Aorta (tissue), 5 donors: Measurements from ENCODE around the gene UGT1A6. TPM values are rescaled to one million over a fixed set of nuclear protein-coding genes. Genes with fewer than 3 reads are reported as not detected.

Source experiments
- ATAC-seq: fragments of 200-7000 bp; cut with Tn5 transposase; one replicate; pipeline ENCODE4 v1.9.1; 2022; ENCODE audit warnings: moderate library complexity; ENCODE audit not compliant: low FRiP score
- DNase-seq, 2 donors: peaks; one replicate each; pipeline ENCODE4 v3.0.0-alpha.2; 2020
- H3K27ac ChIP-seq, 2 donors: one replicate each; pipeline ENCODE4 v1.5.1; 2013; ENCODE audit warnings: low read length in 2 of 2, mild to moderate bottlenecking in 2 of 2, moderate library complexity in 2 of 2, control low read depth in 1 of 2, inconsistent platforms in 1 of 2, low read depth in 1 of 2
- H3K27me3 ChIP-seq, 2 donors: one replicate each; pipeline ENCODE4 v1.6.1; 2013; ENCODE audit warnings: control low read depth in 1 of 2, low read length in 1 of 2, mild to moderate bottlenecking in 1 of 2, moderate library complexity in 1 of 2; ENCODE audit not compliant: insufficient read depth in 2 of 2, control insufficient read depth in 1 of 2
- H3K36me3 ChIP-seq, 2 donors: one replicate each; pipeline ENCODE4 v1.6.1; 2013; ENCODE audit warnings: control low read depth in 1 of 2, low read length in 1 of 2, mild to moderate bottlenecking in 1 of 2; ENCODE audit not compliant: insufficient read depth in 2 of 2, control insufficient read depth in 1 of 2
- H3K4me1 ChIP-seq, 2 donors: one replicate each; pipeline ENCODE4 v1.6.1; 2013; ENCODE audit warnings: low read length in 2 of 2, control low read depth in 1 of 2, mild to moderate bottlenecking in 1 of 2, moderate library complexity in 1 of 2; ENCODE audit not compliant: insufficient read depth in 2 of 2, control insufficient read depth in 1 of 2
- H3K4me3 ChIP-seq, 2 donors: one replicate each; pipeline ENCODE4 v1.5.1; 2013; ENCODE audit warnings: low read length in 2 of 2, control low read depth in 1 of 2, mild to moderate bottlenecking in 1 of 2
- H3K9me3 ChIP-seq: one replicate; pipeline ENCODE4 v1.6.1; 2013; ENCODE audit warnings: mild to moderate bottlenecking, low read length; ENCODE audit not compliant: control insufficient read depth
- WGBS, 2 donors: extraction: QIAGEN DNeasy Blood & Tissue Kit; methylation state at CpG; one replicate each; pipeline ENCODE4 v1.1.7; 2013; 5-methylcytosine and 5-hydroxymethylcytosine counted together
- intact Hi-C, 2 donors: fragments of 100-400 bp; cut with DNase I; formaldehyde crosslinking; loops; one replicate each; pipeline versions ENCODE4 v1.14.2 to v1.15.0; 2022
- polyA plus RNA-seq, 2 donors: library from polyadenylated mRNA; stranded (reverse); fragments of 200-250 nt; gene quantifications; one replicate each; pipeline ENCODE4 v1.2.3, GENCODE V29; 2013
- total RNA-seq, 2 donors: library from RNA; stranded (reverse); fragmentation: NEBNext Ultra II Directional; extraction: Animal tissue kit (Norgen Biotek cat#: 25700); gene quantifications; one replicate each; pipeline ENCODE4 v1.2.1, GENCODE V29; 2021
- donor health status: healthy with polysubstance abuse.
- donor health status: Bipolar disorder and iron deficiency.
- donor health status: DM: no; HTN: no; CAD: no.
- donor health status: DM: no; HTN: no; CAD: no.
- donor health status: DM: yes; HTN: yes; CAD: no.

UGT1A6 gene
- total and polyA plus RNA-seq, 4 donors = 0.33 TPM; not detected in 3

DNA sequence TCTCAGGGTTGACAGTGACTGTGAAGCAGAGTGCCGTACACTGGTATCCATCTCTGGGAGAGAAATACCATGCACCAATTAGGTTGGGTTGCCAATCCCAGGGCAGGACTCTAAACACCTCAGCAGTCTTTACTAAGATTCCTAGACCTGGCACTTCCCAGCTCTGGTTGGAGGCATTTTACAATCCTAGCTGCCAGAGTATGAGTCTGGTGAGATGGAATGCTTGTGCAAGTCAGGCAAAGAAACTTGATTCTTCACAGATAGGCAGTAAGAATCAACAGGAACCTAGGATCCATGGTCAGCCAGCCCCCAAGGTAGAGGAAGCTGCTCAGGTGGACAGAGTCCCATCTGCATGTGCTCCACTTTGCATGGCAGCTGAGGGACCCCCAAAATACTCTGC lies 14.0 kb downstream of the UGT1A6 start:
- no peaks in the 10 kb centered on the region for H3K4me1 ChIP-seq
- H3K36me3 ChIP-seq = no peaks in the 10 kb centered on the region
- H3K4me3 ChIP-seq = no peak overlapping the region
- DNase-seq = no peak
- H3K9me3 ChIP-seq = no peaks in the 10 kb centered on the region
- H3K27ac ChIP-seq = no peak overlapping the region
- intact Hi-C loops = loop anchor here in 1 of 2 donors (10.0 kb wide), 1 partner anchor 222 kb away; no protein-coding TSS in a partner anchor
- 26 to 54% methylated on average over 1 of the region's 1 CpG for WGBS, 2 donors
- ATAC-seq = no peak
- H3K27me3 ChIP-seq = no peaks in the 10 kb centered on the region

DNA sequence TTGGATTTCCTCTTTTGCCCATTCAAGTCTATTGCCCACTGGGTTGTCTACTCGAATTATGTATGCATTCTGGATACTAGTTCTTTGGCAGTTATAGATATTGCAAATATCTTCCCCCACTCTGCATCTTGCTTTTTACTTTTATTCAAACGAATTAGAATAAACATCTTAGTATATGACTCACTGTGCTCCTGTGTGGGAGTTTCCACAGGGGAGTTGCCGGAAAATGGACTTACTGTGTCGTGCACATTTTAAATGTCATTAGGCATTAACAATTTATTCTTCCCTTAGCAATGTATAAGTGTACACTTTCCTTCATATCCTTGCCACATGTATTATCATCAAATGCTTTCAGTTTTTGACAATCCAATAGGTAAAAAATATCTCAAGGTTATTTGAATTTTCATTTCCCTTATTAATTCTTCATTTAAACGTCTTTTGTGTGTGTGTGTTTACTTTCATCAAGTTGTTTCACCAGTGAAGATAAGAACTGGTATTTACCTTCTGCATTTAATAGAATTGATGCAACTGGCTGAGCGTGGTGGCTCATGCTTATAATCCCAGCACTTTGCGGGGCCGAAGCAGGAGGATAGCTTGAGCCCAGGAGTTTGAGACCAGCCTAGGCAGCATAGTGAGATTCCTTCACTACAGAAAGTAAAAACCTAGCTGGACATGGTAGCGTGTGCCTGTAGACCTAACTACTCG lies 15.4 kb downstream of the UGT1A6 start:
- Histone ChIP-seq H3K4me3 (no peak overlapping the region), H3K27ac (no peak overlapping the region), H3K36me3 (no peaks in the 10 kb centered on the region), H3K9me3 (no peaks in the 10 kb centered on the region), H3K27me3 (no peaks in the 10 kb centered on the region), H3K4me1 (no peaks in the 10 kb centered on the region)
- DNase-seq (no peak), ATAC-seq (no peak)
- WGBS, 2 donors = 68 to 73% methylated on average over 10 of the region's 10 CpGs
- intact Hi-C loops = loop anchor here in 1 of 2 donors (10.0 kb wide), 1 partner anchor 223 kb away; no protein-coding TSS in a partner anchor

DNA sequence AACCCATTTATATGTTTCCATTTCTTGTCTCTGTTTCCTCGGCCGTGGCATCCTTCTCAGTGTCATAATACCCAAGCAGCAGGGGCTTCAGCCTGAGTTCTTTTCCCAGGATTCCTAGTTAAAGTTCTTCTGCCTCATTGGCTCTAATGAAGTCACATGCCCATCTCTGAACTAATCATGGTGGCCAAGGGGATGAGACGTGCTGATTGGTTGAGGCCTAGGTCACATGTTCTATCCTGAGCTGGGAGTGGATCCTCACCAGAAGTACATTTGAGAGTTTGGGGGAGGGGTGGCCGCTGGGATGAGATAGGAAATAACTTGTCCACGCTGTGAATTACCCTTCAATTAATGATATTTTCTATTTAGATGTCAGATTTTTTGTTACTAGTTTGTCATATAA lies 16.3 kb downstream of the UGT1A6 start:
- WGBS, 2 donors = 84 to 92% methylated on average over 5 of the region's 5 CpGs

DNA sequence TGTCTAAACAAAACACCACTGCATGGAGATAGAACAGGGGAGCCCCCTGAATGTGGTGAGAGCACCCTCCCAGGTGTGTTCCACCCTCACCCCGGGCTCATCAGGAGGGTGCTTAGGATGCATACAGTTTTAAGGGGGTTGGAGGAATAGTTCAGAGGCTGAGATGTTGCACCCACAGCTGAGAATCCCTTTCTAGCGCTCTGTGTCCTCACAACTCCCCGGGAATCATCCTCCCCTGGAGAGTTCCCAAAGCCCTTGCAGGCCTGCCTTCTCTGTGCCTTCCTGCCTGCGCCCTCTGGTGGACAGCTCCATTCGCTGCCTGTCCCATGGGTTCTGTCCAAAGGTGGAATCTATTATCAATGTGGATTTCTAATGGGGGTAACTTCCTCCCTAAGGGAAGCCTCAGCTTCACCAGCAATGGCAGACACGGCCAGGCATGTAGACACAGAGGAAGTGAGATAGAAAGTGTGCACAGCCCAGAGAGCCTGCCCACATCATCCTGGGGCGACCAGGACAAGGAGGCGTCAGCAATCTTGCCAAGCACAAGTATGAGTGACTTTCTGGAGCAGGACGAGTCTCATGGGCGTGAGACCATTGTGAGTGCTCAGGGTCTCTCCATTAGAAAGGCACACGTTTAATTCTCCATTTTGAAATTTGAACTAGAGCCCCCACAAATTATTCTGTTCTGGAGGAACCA lies 18.8 kb downstream of the UGT1A6 start:
- no peaks in the 10 kb centered on the region for H3K4me1 ChIP-seq
- H3K36me3 ChIP-seq = no peaks in the 10 kb centered on the region
- 38 to 44% methylated on average over 11 of the region's 11 CpGs for WGBS, 2 donors
- H3K4me3 ChIP-seq = no peak overlapping the region
- intact Hi-C loops = loop anchor here in 1 of 2 donors (5.0 kb wide), 1 partner anchor 144 kb away; the partner anchor contains the start of gene USP40
- DNase-seq = peak; percentile 79 to 90
- peak; percentile 70 for ATAC-seq
- H3K27ac ChIP-seq = no peak overlapping the region
- no peaks in the 10 kb centered on the region for H3K9me3 ChIP-seq
- no peaks in the 10 kb centered on the region for H3K27me3 ChIP-seq

More for the DNA sequence above, 16.3 kb downstream of the UGT1A6 start:
- intact Hi-C loops = loop anchor here in 1 of 2 donors (10.0 kb wide), 1 partner anchor 224 kb away; no protein-coding TSS in a partner anchor
- H3K27ac ChIP-seq = no peak overlapping the region
- no peak for DNase-seq
- no peak for ATAC-seq
- H3K4me1 ChIP-seq = no peaks in the 10 kb centered on the region
- H3K9me3 ChIP-seq = no peaks in the 10 kb centered on the region
- H3K36me3 ChIP-seq = no peaks in the 10 kb centered on the region
- no peak overlapping the region for H3K4me3 ChIP-seq
- H3K27me3 ChIP-seq = no peaks in the 10 kb centered on the region

DNA sequence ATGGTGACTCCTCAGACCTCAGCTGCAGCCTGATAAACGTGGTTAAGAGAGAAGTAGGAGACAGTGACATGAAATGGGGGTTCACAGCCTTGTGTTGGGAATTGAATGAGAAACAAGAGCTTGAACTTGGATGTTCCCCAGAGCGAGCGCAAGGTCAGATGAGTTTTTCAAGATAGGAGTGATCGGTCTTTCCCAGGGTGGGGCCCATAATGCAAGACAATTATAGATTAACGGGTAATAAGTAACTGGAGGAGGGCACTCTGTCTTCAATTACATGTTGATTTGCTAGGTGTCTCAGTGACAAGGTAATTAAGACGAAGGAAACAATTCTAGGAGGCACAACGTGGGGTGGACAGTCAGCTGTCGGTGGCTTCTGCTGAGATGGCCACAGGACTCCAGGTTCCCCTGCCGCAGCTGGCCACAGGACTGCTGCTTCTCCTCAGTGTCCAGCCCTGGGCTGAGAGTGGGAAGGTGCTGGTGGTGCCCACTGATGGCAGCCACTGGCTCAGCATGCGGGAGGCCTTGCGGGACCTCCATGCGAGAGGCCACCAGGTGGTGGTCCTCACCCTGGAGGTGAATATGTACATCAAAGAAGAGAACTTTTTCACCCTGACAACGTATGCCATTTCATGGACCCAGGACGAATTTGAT lies 20.0 kb downstream of the UGT1A6 start, which contains the start of gene UGT1A5:
Gene UGT1A5, plus strand, starts transcription at position 297 of the 651 bp plus-strand sequence. Its CDS starts 85 bp downstream, at position 382.
- H3K4me3 ChIP-seq = no peak within 1 kb of the TSS
- no peak for DNase-seq
- no peaks in the 10 kb centered on the region for H3K36me3 ChIP-seq
- no peaks in the 10 kb centered on the region for H3K4me1 ChIP-seq
- H3K27ac ChIP-seq = no peak within 1 kb of the TSS
- ATAC-seq = no peak
- H3K9me3 ChIP-seq = no peaks in the 10 kb centered on the region
- WGBS, 2 donors = 86% methylated on average over 14 of the region's 14 CpGs
- intact Hi-C loops = loop anchor here in 1 of 2 donors (5.0 kb wide), 1 partner anchor 145 kb away; the partner anchor contains the start of gene USP40
- H3K27me3 ChIP-seq = no peaks in the 10 kb centered on the region

DNA sequence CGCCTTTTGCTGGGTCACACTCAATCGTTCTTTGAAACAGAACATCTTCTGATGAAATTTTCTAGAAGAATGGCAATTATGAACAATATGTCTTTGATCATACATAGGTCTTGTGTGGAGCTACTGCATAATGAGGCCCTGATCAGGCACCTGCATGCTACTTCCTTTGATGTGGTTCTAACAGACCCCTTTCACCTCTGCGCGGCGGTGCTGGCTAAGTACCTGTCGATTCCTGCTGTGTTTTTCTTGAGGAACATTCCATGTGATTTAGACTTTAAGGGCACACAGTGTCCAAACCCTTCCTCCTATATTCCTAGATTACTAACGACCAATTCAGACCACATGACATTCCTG lies 20.5 kb downstream of the UGT1A6 start:
- intact Hi-C loops = loop anchor here in 1 of 2 donors (5.0 kb wide), 1 partner anchor 146 kb away; the partner anchor contains the start of gene USP40
- H3K36me3 ChIP-seq = no peaks in the 10 kb centered on the region
- WGBS, 2 donors = 82 to 86% methylated on average over 7 of the region's 7 CpGs
- ATAC-seq = no peak
- no peaks in the 10 kb centered on the region for H3K4me1 ChIP-seq
- no peak overlapping the region for H3K27ac ChIP-seq
- no peak for DNase-seq
- no peak overlapping the region for H3K4me3 ChIP-seq
- no peaks in the 10 kb centered on the region for H3K9me3 ChIP-seq
- no peaks in the 10 kb centered on the region for H3K27me3 ChIP-seq

DNA sequence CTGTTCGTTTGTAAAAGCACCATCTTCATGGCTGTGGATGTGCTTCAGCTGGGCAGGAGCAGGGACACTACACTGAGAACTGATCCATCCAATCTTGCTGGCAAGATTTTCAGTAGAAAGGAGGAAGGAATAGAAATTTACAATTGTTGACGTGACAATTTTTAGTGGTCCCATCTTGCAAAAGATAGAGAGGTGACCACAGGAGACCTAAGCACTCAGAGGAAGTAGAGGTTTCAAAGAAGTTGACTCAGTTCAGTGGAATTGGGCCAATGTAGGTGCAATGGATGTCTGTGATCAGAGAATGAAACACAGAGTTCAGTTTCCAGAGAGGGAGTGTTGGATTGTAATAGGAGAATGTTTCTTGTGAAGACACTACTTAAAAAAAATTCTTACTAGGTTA lies 21.4 kb downstream of the UGT1A6 start:
- Histone ChIP-seq H3K27me3 (no peaks in the 10 kb centered on the region), H3K4me3 (no peak overlapping the region), H3K9me3 (no peaks in the 10 kb centered on the region), H3K36me3 (no peaks in the 10 kb centered on the region), H3K27ac (no peak overlapping the region), H3K4me1 (no peaks in the 10 kb centered on the region)
- WGBS, 2 donors = 77 to 79% methylated on average over 2 of the region's 2 CpGs
- DNase-seq (no peak), ATAC-seq (no peak)
- intact Hi-C loops = loop anchor here in 1 of 2 donors (5.0 kb wide), 1 partner anchor 147 kb away; the partner anchor contains the start of gene USP40

DNA sequence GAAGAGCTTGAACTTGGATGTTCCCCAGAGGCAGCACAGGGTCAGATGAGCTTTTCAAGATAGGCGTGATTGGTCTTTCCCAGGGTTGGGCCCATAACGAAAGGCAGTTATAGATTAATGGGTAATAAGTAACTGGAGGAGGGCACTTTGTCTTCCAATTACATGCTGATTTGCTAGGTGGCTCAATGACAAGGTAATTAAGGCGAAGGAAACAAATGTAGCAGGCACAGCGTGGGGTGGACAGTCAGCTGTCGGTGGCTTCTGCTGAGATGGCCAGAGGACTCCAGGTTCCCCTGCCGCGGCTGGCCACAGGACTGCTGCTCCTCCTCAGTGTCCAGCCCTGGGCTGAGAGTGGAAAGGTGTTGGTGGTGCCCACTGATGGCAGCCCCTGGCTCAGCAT lies 25.9 kb downstream of the UGT1A6 start, which contains the start of gene UGT1A4:
Gene UGT1A4, plus strand, starts transcription at position 185 of the 400 bp plus-strand sequence. Its CDS starts 85 bp downstream, at position 270.
- no peaks in the 10 kb centered on the region for H3K4me1 ChIP-seq
- 78 to 85% methylated on average over 7 of the region's 7 CpGs for WGBS, 2 donors
- H3K27ac ChIP-seq = no peak within 1 kb of the TSS
- no peak within 1 kb of the TSS for H3K4me3 ChIP-seq
- DNase-seq (no peak), ATAC-seq (no peak)
- H3K27me3 ChIP-seq = no peaks in the 10 kb centered on the region
- no peaks in the 10 kb centered on the region for H3K36me3 ChIP-seq
- peaks cover 1% of the 10 kb centered on the region for H3K9me3 ChIP-seq
- intact Hi-C loops = no loop called here
